ENCODE measurements around the gene HTRA3. TPM values are rescaled to one million over a fixed set of nuclear protein-coding genes. Genes with fewer than 3 reads are reported as not detected.

Gene HTRA3
- total RNA-seq, 1 donor from 2014 or later, result 3.4 TPM

DNA sequence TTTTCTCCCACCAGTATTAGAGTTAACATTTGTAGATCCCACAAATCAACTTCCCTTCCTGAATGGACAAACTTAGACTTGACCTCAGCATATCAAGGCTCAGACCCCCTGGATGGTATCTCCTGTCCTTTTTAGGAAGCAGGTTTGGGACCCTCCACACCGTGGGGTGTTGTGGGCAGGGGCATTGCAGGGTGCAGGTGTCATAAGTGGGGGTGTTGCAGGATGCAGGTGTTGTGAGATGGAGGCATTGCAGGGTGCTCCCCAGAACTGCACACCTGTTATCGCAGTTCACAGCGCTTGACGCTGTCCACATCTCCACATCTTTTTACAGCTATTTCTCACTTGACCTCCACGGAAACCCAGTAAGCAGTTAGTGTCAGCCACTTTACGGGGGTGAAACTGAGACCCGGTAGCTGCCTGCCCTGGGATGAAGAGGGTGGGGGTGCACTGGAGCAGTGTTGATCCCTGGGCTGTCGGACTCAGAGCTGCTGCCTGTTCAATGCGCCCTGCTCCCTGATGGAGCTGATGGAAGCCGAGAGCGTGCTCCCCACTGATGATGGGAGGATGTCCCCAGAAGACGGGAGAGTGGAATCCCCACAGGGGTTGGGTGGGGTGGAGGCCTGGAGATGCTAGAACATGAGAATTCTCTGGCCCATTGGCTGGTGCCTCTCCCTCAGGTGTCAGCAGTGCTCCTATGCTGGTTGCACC, 45.1 kb upstream of the HTRA3 start:
- no peak for DNase-seq (ENCODE audit: low read depth, low spot score)
- Mint-ChIP-seq H3K27ac (ENCODE audit: unreplicated experiment) (no peak overlapping the region), H3K4me3 (no peak overlapping the region), H3K9me3 (no peaks in the 10 kb centered on the region), H3K27me3 (ENCODE audit: low read depth) (no peaks in the 10 kb centered on the region), H3K36me3 (ENCODE audit: low read depth) (no peaks in the 10 kb centered on the region), H3K4me1 (peaks cover 37% of the 10 kb centered on the region)
- TF ChIP-seq, protein P1, sequence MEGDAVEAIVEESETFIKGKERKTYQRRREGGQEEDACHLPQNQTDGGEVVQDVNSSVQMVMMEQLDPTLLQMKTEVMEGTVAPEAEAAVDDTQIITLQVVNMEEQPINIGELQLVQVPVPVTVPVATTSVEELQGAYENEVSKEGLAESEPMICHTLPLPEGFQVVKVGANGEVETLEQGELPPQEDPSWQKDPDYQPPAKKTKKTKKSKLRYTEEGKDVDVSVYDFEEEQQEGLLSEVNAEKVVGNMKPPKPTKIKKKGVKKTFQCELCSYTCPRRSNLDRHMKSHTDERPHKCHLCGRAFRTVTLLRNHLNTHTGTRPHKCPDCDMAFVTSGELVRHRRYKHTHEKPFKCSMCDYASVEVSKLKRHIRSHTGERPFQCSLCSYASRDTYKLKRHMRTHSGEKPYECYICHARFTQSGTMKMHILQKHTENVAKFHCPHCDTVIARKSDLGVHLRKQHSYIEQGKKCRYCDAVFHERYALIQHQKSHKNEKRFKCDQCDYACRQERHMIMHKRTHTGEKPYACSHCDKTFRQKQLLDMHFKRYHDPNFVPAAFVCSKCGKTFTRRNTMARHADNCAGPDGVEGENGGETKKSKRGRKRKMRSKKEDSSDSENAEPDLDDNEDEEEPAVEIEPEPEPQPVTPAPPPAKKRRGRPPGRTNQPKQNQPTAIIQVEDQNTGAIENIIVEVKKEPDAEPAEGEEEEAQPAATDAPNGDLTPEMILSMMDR (conservative IDR thresholded peaks at IDR 0.05), result no peak

DNA sequence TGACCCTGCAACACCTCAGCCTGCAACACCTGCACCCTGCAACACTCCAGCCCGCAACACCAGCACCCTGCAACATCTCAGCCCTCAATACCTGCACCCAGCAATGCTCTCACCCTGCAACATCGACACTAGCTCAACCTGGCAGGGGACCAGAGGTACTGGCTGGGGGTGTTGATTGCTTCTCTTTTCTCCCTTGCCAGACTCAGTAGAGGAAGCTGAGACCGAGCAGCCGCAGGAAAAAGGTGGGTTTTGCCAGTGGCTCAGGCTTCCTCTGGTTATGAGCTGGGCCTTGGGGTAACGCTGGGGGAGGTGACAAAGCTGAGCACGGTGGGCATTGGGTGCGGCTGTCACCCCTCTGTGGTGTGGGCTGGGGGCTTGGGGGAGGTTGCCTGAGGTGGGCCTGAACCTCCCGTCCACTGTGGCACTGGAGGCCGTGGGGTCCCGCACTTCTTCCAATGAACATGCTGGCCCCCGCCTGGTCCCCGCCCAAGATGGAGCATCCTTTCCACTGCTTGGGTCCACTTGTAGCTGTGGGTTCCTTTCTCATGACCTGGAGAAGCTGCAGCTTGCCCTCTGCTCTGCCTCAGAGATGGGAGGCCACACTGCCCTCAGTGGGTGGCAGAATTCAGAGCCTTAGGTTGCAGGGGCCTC, 44.5 kb upstream of the HTRA3 start:
- DNase-seq (ENCODE audit: low read depth, low spot score), result no peak
- Mint-ChIP-seq H3K4me3 (no peak overlapping the region), H3K4me1 (peaks cover 37% of the 10 kb centered on the region), H3K36me3 (ENCODE audit: low read depth) (no peaks in the 10 kb centered on the region), H3K27ac (ENCODE audit: unreplicated experiment) (no peak overlapping the region), H3K9me3 (no peaks in the 10 kb centered on the region), H3K27me3 (ENCODE audit: low read depth) (no peaks in the 10 kb centered on the region)
- TF ChIP-seq, protein P1 (conservative IDR thresholded peaks at IDR 0.05), result no peak

DNA sequence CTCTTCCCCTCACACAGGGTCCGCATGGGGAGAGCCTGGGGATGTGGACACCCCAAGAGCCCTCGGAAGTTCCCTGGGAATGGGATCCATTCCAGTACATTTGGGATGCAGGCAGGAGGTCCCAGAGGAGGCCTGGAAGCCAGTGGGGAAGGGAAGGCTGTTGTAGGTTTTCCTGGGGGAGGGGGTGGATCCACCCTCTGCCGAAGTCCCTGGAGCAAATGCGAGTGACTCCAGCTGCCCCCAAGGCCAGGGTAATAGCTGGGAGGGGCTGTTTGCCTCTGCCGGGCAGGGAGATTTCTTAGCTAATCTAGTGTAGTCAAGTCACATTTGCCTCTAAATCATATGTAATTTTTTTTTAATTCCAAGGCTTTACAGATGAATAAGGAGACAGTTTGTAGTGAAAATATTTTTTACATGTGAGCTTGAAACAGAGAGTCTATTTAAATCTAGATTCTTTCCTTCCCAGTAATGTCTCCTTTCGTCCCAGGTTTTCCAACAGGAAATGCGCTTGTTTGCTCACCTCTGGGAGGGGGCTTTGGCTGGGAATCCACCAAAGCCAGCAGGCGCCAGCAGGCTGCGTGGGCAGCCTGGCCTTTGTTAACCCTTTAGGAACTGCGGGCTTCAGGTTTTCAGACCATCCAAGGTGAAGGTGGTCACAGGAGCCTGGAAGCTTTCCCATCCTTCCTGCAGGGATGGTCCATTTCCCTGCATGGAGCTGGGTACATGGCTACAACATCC, 43.7 kb upstream of the HTRA3 start:
- Mint-ChIP-seq H3K27ac (ENCODE audit: unreplicated experiment) (no peak overlapping the region), H3K9me3 (no peaks in the 10 kb centered on the region), H3K4me1 (peaks cover 36% of the 10 kb centered on the region), H3K4me3 (no peak overlapping the region), H3K36me3 (ENCODE audit: low read depth) (no peaks in the 10 kb centered on the region), H3K27me3 (ENCODE audit: low read depth) (no peaks in the 10 kb centered on the region)
- DNase-seq (ENCODE audit: low read depth, low spot score), result no peak
- TF ChIP-seq, protein P1 (conservative IDR thresholded peaks at IDR 0.05), result no peak

DNA sequence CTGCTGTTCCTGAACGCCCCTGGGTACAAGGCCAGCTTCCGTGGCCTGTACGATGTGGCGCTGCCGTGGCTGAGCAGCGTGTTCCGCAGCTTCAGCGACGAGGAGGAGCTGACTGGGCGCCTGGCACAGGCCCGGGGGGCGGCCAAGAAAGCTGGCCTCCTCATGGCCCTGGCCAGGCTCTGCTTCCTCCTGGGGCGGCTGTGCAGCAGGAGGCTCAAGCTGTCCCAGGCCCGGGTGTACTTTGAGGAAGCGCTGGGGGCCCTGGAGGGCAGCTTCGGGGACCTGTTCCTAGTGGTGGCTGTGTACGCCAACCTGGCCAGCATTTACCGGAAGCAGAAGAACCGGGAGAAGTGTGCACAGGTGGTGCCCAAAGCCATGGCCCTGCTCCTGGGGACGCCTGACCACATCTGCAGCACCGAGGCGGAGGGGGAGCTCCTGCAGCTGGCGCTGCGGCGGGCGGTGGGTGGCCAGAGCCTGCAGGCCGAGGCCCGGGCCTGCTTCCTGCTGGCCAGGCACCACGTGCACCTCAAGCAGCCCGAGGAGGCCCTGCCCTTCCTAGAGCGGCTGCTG, 42.3 kb upstream of the HTRA3 start:
- no peaks in the 10 kb centered on the region for H3K9me3 Mint-ChIP-seq
- DNase-seq (ENCODE audit: low read depth, low spot score), result no peak
- H3K27ac Mint-ChIP-seq (ENCODE audit: unreplicated experiment), result no peak overlapping the region
- no peaks in the 10 kb centered on the region for H3K27me3 Mint-ChIP-seq (ENCODE audit: low read depth)
- TF ChIP-seq, protein P1 (conservative IDR thresholded peaks at IDR 0.05), result no peak
- no peaks in the 10 kb centered on the region for H3K36me3 Mint-ChIP-seq (ENCODE audit: low read depth)
- peaks cover 26% of the 10 kb centered on the region for H3K4me1 Mint-ChIP-seq
- no peak overlapping the region for H3K4me3 Mint-ChIP-seq

DNA sequence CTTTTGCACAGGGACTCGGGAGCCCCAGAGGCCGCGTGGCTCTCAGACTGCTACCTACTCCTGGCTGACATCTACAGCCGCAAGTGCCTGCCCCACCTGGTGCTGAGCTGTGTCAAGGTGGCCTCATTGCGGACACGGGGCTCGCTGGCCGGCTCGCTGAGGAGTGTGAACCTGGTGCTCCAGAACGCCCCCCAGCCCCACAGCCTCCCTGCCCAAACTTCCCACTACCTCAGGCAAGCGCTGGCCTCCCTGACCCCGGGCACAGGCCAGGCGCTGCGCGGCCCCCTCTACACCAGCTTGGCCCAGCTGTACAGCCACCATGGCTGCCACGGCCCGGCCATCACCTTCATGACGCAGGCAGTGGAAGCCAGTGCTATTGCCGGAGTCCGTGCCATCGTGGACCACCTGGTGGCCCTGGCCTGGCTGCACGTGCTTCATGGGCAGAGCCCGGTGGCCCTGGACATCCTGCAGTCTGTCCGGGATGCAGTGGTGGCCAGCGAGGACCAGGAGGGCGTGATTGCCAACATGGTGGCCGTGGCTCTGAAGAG, 41.7 kb upstream of the HTRA3 start:
- TF ChIP-seq, protein P1 (conservative IDR thresholded peaks at IDR 0.05), result no peak
- Mint-ChIP-seq H3K4me1 (peaks cover 21% of the 10 kb centered on the region), H3K36me3 (ENCODE audit: low read depth) (no peaks in the 10 kb centered on the region), H3K4me3 (no peak overlapping the region), H3K9me3 (no peaks in the 10 kb centered on the region), H3K27me3 (ENCODE audit: low read depth) (no peaks in the 10 kb centered on the region), H3K27ac (ENCODE audit: unreplicated experiment) (no peak overlapping the region)
- no peak for DNase-seq (ENCODE audit: low read depth, low spot score)

All from neural crest cell (in vitro differentiated cells).